ENCODE results near the gene COG1. TPM values are rescaled to one million over a fixed set of nuclear protein-coding genes. Genes with fewer than 3 reads are reported as not detected.

The COG1 gene
- total and polyA plus RNA-seq, 12 donors = 27.1 to 97.2 (median 58.0) TPM

DNA sequence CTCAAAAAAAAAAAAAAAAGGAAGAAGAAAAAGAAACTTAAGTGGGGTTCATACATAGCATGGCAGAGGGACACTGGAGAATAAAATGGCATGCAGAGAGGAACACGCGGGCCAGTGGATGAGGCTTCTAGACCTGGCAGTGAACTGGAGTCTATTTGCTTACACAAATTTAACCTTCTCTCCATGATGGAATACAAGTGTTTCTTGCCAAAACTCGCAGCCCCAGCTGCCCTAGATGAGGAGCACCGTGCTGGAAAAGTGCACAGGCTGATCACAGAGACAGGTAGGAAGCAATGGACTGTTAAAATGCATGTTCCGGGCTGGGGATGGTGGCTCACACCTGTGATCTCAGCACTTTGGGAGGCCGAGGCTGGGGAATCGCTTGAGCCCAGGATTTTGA, 18.7 kb upstream of the COG1 start:
- Histone ChIP-seq H3K4me3 (no peak overlapping the region), H3K27me3 (peaks cover 0 to 9% (median 5%) of the 10 kb centered on the region in 7 donors), H3K27ac (no peak overlapping the region), H3K36me3 (no peaks in the 10 kb centered on the region), H3K9me3 (no peaks in the 10 kb centered on the region), H3K4me1 (no peaks in the 10 kb centered on the region)
- ATAC-seq = no peak
- DNase-seq = no peak
- intact Hi-C loops (cut with DNase I) = loop anchor here in 3 of 10 donors (5.0 to 10.0 kb wide), 3 partner anchors 599 to 612 kb away; no protein-coding TSS in a partner anchor
- 90% methylated on average over 7 of the region's 7 CpGs for WGBS, 2 donors
- TF ChIP-seq, protein P1, sequence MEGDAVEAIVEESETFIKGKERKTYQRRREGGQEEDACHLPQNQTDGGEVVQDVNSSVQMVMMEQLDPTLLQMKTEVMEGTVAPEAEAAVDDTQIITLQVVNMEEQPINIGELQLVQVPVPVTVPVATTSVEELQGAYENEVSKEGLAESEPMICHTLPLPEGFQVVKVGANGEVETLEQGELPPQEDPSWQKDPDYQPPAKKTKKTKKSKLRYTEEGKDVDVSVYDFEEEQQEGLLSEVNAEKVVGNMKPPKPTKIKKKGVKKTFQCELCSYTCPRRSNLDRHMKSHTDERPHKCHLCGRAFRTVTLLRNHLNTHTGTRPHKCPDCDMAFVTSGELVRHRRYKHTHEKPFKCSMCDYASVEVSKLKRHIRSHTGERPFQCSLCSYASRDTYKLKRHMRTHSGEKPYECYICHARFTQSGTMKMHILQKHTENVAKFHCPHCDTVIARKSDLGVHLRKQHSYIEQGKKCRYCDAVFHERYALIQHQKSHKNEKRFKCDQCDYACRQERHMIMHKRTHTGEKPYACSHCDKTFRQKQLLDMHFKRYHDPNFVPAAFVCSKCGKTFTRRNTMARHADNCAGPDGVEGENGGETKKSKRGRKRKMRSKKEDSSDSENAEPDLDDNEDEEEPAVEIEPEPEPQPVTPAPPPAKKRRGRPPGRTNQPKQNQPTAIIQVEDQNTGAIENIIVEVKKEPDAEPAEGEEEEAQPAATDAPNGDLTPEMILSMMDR (IDR thresholded peaks at IDR 0.05) = no peak

DNA sequence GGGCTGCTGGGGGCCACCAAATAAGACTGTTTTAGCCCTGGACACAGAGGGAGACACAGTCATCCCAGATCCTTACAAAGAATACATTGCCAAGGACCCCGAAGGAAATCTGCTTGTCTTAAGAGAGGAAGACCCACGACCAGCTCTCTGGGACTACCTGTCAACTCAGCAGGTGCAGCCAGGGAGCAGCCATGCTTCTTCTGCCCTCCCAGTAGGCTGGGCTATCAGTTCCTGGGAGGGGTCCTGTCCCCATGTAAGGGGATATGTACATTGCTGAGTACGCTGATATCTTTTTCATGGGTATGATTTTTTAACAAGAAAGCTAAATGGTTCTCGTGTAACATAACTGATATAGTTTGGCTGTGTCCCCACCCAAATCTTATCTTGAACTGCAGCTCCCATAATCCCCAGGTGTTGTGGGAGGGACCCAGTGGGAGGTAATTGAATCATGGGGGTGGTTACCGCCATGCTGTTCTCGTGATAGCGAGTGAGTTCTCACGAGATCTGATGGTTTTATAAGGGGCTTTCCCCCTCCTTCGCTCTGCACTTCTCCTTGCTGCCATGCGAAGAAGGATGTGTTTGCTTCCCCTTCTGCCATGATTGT, 16.8 kb upstream of the COG1 start:
- no peak overlapping the region for H3K4me3 ChIP-seq
- TF ChIP-seq, protein P1 (IDR thresholded peaks at IDR 0.05) = no peak
- intact Hi-C loops (cut with DNase I) = loop anchor here in 2 of 10 donors (10.0 kb wide), 2 partner anchors 601 to 611 kb away; no protein-coding TSS in a partner anchor
- no peak for DNase-seq
- no peak for ATAC-seq
- H3K27me3 ChIP-seq = peaks cover 0 to 3% (median 0%) of the 10 kb centered on the region in 7 donors
- no peaks in the 10 kb centered on the region for H3K4me1 ChIP-seq
- 87 to 90% methylated on average over 10 of the region's 10 CpGs for WGBS, 2 donors
- no peaks in the 10 kb centered on the region for H3K9me3 ChIP-seq
- no peaks in the 10 kb centered on the region for H3K36me3 ChIP-seq
- no peak overlapping the region for H3K27ac ChIP-seq

DNA sequence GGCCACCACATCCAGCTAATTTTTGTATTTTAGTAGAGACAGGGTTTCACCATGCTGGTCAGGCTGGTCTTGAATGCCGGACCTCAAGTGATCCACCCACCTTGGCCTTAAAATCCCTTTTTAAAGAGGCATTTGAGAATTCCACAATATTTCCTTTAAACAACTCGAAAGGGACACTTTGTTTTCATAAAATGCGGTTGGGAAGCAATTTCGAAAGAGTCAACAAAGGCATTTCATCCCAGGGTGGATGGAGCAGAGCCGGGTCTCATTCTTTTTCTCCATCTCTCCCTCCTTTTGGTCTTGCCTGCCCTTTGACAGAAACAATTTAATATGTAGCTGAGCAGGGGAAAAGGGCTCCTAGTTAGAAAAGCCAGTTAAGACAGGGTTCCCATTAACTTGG, 13.5 kb upstream of the COG1 start:
- no peak for ATAC-seq
- intact Hi-C loops (cut with DNase I) = loop anchor here in 2 of 10 donors (10.0 kb wide), 2 partner anchors 605 to 615 kb away; no protein-coding TSS in a partner anchor

DNA sequence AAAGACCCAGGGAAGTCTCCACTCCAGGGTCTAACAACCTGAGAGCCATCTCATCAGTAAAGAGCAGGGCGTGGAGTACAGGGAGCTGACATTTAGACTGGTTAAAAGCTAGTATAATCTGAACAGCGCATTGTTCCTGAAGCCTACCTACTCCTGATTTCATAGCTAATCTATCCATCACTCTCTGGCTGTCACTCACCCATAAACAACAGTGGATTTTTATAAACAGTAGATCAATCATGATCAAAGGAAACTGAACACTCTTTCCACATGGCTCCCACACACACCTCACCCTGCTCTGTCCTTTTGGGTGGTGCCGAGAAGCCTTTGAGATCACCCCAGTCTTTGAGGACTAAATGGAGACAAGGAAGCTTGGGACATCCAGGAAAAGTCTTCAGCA, 13.0 kb upstream of the COG1 start:
- Histone ChIP-seq H3K9me3 (no peaks in the 10 kb centered on the region), H3K36me3 (no peaks in the 10 kb centered on the region), H3K4me1 (peaks cover 0 to 4% (median 0%) of the 10 kb centered on the region in 9 donors), H3K4me3 (no peak overlapping the region), H3K27me3 (peaks cover 0 to 3% (median 0%) of the 10 kb centered on the region in 7 donors), H3K27ac (no peak overlapping the region)
- no peak for DNase-seq
- TF ChIP-seq, protein P1 (IDR thresholded peaks at IDR 0.05) = no peak
- WGBS, 2 donors = 65 to 72% methylated on average over 3 of the region's 3 CpGs
- no peak for ATAC-seq
- intact Hi-C loops (cut with DNase I) = loop anchor here in 3 of 10 donors (10.0 kb wide), 3 partner anchors 455 to 615 kb away; no protein-coding TSS in a partner anchor

More for the DNA sequence above, 13.5 kb upstream of the COG1 start:
- no peaks in the 10 kb centered on the region for H3K36me3 ChIP-seq
- 87 to 90% methylated on average over 5 of the region's 5 CpGs for WGBS, 2 donors
- TF ChIP-seq, protein P1 (IDR thresholded peaks at IDR 0.05) = no peak
- H3K4me1 ChIP-seq = peaks cover 0 to 4% (median 0%) of the 10 kb centered on the region in 9 donors
- H3K9me3 ChIP-seq = no peaks in the 10 kb centered on the region
- no peak for DNase-seq
- peaks cover 0 to 3% (median 0%) of the 10 kb centered on the region in 7 donors for H3K27me3 ChIP-seq
- no peak overlapping the region for H3K4me3 ChIP-seq
- no peak overlapping the region for H3K27ac ChIP-seq
